HG02970 (cell line): ENCODE data around the gene TMEM255B.
"Not testable (repeated sequence)": the region's sequence is repeated elsewhere in the genome, so short reads cannot be mapped to it uniquely, and the experiment has no call there.

Experiments
- ATAC-seq: cut with Tn5 transposase; IDR thresholded peaks from one replicate; pipeline ENCODE4 v1.9.1; 2021; ENCODE audit warnings: mild to moderate bottlenecking, moderate library complexity, moderate number of reproducible peaks; ENCODE audit not compliant: unreplicated experiment, low FRiP score

Gene TMEM255B

DNA sequence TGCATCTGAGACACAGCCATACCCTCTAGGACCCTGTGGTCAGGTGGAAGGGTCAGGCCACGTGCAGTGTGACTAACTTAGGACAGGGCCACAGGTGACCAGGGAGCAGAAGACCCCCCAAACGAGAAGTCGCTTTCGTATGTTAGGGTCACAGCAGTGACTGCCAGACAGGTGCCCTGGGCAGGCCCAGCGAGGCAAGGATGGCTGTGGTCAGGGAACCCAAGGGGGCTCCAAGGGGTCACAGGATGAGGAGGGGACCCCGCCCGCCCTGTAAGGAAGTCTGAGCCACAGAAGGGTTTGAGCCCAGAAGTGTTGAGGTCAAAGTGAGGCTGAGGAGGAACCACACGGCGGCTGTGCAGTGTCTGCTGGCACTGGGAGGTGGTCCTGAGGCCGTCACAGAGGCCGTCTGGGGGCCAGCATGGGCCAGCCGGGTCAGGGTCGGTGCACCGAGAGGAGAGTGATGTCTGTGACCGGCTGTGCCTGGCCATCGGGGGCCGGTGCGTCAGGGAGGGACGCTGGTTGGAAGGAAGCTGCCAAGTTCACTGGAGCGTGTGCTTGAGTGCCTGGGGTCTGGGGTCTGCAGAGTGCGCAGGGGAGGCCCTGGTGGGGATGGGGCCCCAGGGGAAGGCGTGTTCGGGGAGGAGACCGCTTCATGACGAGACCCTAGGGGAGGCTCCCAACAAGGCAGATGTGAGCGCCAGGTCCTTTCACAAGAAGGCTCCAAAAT is 24.8 kb upstream of the TMEM255B start:
- ATAC-seq = no peak

DNA sequence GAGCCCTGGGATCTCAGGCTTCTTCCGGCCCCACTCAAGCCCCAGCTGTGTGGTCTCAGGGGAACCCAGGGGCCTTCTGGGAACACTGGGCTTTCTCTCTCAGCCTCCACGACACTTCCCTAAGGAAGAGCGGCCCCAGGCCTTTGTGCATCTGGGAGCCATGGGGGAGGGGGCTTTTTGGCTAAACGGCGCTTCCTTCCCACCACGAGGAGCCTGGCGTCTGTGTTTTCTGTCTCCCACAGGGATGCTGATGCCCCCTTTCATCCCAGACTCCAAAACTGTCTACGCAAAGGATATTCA is 24.2 kb upstream of the TMEM255B start:
- ATAC-seq = no peak

- ATAC-seq = no peak
Observed at GRCh38 chr13:113735194-113735593, 23.8 kb upstream of the TMEM255B start.

DNA sequence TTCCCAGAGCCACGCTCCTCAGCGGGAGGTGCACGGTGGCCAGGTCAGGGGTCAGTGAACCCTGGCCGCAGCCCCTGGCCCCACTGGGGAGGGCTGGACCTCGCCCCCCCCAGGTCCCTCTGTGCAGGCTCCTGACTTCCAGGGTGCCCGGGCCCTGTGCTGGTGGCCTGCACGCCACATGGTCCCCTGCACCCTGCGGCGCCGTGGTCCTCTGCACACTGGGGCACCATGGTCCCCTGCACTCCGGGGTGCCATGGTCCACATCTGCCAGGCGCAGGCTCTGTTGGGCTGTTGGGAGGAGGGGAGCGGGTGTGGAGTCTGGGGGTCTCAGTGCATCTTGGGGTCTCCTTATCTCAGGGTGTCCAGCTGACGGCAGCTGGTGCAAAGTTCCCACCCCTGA is 23.3 kb upstream of the TMEM255B start:
- no peak for ATAC-seq

- ATAC-seq = no peak
Observed at GRCh38 chr13:113736258-113736731, 22.7 kb upstream of the TMEM255B start.

DNA sequence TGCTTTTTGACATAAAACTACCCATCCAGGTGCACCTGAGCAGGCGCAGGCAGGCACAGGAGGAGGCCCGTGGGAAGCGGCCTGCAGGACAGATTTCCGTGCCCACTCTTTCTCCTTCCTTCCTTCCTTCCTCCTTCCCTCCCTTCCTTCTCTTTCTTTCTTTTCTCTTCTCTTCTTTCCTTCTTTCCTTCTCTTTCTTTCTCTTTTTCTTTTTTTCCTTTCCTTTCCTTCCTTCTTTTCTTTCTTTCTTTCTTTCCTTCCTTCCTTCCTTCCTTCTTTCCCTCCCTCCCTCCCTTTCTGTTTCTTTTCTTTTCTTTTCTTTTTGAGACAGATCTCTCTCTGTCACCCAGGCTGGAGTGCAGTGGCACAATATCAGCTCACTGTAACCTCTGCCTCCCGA is 21.2 kb upstream of the TMEM255B start:
- no peak for ATAC-seq

GRCh38 chr13:113739527-113740285 is 19.3 kb upstream of the TMEM255B start:
- no peak for ATAC-seq

DNA sequence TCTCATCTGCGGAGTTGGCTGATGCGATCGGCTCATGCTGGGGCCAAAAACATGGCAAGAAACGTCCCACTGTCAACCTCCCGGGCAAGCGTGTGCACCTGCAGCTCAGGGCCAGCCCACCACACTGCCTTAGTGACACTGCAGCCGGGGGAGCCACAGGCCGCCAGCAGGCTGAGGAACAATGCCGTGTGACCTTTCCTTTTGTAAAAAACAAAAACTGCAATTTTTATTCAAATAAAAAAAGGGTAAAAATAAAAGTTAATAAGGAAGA is 18.8 kb upstream of the TMEM255B start:
- ATAC-seq = no peak

- no peak for ATAC-seq
Observed at GRCh38 chr13:113740661-113741060, 18.4 kb upstream of the TMEM255B start.

DNA sequence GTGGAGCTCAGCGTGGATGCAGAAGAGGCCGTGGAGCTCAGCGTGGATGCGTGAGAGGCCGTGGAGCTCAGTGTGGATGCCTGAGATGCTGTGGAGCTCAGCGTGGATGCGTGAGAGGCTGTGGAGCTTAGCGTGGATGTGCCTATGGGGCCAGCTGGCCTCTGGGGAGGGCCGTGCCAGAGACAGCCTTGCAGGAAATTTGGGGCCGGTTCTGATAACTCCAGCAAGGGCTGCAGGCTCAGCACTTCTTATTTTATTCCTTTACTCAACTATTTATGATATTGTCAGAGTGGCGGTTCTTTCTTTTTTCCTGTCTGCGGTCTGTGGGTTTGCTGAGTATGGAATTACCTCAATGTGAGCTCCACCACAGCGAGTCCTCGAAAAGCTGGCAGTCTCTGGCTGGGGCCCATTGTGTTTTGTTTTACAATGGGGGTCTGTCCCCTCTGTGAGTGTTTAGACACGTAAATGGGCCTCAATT is 17.8 kb upstream of the TMEM255B start:
- no peak for ATAC-seq

- ATAC-seq = no peak
Observed at GRCh38 chr13:113742000-113742441, 17.0 kb upstream of the TMEM255B start.

- no peak for ATAC-seq
Observed at GRCh38 chr13:113742445-113743120, 16.4 kb upstream of the TMEM255B start.

- ATAC-seq = no peak
Observed at GRCh38 chr13:113743366-113744195, 15.4 kb upstream of the TMEM255B start.

- no peak for ATAC-seq
Observed at GRCh38 chr13:113744197-113745000, 14.6 kb upstream of the TMEM255B start.

- ATAC-seq = no peak
Observed at GRCh38 chr13:113745059-113745458, 14.0 kb upstream of the TMEM255B start.

GRCh38 chr13:113745500-113746142 is 13.4 kb upstream of the TMEM255B start:
- not testable (repeated sequence) for ATAC-seq

DNA sequence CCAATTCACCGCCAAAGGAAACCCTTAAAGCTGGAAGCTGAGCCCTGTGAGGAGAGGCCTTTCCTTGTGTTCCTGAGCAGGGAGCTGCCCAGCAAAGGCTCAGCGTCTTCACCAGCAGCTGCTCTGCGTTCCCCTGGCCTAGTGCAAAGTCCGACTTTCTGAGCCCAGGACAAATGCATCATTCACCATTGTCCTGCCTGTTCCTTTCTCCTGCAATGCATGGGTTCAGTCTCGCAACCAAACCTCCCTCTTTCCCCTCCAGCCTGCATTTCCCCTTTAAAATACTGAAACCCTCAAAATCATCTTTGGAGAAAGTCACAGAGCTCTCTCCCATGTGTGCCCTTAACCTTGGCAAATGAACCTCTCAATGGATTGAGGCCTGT is 12.9 kb upstream of the TMEM255B start:
- ATAC-seq = no peak

DNA sequence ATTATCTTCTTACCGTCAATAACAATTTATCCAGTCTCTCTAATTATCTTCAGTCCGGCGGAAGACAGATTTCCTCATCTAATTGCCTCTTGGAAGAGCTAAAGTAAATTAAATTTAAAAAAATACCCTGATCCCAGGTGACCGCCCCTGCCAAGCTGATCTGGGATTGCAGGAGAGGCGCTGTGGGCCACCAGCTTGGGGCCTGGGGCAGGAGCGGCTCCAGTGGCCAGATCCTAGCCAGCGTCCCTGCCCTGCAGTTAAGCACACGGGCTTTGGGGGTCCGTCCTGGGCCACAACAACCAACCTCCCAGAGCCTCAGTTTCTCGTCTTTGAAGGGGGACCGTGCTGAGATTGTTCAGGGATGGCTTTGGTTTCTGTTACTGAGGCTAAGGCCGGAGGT is 12.4 kb upstream of the TMEM255B start:
- no peak for ATAC-seq

DNA sequence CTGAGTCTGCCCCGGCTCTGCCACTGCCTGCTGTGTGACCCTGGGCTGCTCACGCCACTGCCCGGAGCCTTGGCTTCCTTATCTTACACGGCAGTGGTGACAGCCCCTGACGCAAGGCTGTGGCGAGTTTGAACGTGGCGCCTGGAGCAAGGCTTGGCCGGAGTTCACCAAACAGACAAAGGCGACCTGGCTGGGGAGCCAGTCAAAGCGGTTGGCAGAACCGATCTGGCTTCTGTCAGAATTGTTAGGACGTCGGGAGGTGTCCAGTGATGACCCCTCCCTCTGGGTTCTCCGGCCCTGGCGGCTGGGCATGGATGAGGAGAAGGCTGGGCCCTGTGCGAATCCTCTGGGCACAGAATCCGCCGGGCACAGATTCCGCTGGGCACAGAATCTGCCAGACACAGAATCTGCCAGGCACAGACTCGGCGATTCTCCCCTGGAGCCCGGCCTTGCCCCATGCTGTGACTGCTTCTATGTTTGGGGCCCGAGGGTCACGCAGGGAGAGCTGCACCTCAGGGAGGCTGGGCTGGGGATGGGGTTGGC is 11.7 kb upstream of the TMEM255B start:
- ATAC-seq = no peak
